Dedifferentiated amniotic fluid mesenchymal stem cell (primary cell): ENCODE measurements around the gene LBH.
A peak's percentile ranks its signal among the peaks of the same experiment; 100 is the strongest.

Experiments used
- DNase-seq: peaks from one replicate; pipeline ENCODE4 v3.0.0-alpha.2; 2016; ENCODE audit errors: extremely low spot score

Gene LBH

DNA sequence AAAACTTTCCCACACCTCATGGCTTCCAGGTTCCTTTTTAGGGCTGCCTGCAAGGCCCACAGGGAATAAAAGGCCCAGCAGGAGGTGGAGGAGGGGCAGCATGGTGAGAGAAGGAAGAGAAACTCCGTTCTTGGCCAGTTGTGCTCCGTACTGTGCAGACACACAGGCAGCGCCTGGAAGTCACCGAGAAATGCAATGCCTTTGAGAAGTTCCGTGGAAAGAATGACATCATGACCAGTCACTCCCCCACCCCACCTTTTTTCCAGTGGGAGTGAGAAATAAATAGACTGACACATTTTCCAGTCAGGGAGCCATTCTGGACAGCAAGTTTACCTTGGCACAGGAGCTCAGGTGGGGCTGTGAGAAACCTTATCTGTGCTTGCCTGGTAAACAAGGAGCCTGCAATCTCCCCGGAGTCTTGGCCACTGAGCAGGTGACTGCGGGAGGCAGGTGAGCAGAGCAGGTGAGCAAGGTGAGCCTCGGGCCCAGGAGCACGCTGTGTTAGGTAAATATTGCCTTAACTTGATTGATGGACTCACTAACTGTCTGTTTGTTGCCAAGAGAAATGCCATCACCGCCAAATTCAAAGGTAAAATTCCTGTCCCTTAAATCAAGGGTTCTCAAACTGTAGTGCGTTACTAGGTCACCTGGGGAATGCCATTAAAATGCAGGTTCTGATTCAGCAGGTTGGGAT lies 13.5 kb upstream of the LBH start:
- no peak for DNase-seq

DNA sequence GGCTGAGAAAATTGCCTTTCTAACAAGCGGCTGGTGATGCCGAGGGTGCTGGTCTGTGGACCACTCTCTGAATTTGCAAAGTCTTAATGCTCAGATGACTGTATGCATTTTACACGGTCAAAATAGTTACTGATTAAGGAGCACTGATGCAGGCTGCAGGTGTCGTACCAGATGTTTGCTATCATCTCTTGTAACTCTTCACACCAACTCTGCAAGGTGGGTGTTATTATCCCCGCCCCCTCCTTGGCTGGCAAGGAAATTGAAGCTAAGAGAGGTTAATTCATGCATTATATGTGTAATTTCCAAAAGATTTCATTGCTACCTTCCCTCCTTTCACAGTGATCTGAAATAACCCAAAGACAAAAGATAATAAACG lies 13.0 kb upstream of the LBH start:
- DNase-seq = no peak

DNA sequence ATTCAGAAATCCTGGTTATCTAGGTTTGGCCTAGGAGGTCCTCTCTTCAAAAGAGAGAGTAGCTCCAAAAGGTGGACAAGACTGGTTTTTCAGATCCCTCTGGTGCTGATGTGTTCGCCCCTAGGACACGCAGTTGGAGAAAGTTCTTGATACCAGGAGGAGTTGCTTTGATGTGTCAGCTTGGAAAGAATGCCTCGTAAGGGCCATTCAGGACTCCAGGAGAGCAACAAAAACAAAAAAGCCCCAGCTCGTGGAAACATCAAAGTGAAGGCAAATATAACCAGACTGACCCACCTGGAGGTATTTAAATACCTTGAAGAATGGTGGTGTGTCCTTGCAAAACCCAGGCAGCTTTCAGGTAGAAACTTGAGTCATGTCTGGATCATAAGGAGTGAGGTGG lies 12.5 kb upstream of the LBH start:
- DNase-seq = no peak

DNA sequence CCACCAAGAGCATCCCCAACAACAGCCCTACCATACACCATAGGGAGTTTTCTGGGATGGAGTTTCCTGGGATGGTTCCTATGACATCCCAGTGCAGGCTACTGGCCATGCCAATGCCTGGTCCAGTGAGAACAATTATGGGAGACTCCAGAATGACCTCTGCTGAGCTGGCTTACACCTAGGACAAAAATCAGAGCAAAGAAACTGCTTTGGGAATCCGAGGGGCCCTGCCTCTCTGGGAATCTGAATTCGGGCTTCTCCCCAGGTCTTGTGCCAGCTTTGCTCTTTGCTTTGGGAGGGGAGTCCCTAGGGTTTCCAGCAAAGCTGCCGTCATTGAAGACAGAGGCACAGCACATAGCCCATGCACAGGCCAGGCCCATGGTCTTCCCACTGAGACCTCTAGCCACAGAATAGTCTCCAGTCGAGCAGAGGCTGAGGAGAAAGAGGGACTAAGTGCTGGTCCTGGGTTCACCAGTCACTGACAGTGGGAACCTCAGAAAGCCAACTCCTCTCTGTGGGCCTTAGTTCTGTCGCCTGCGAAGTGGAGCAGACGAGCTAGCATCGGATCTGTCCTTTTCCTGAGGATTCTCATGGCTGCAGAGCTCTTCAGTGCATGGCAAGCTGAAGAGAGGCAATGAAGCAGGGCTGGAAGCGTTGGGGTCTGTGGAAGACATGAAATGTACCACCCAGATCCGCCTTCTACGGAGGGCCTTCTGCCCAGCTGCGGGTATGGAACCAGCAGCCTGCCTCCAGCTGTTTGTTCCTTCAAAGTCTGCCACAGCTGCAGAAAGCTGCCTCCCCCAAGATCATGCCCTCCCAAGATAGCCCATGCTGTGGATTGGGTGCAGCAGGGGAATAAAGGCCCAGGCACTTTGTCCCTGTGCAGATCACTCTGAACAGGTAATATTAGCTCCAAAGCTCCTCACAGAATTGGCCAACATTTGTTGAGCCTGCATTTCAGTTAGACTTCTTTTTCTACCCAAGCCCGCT lies 11.2 kb upstream of the LBH start:
- no peak for DNase-seq

DNA sequence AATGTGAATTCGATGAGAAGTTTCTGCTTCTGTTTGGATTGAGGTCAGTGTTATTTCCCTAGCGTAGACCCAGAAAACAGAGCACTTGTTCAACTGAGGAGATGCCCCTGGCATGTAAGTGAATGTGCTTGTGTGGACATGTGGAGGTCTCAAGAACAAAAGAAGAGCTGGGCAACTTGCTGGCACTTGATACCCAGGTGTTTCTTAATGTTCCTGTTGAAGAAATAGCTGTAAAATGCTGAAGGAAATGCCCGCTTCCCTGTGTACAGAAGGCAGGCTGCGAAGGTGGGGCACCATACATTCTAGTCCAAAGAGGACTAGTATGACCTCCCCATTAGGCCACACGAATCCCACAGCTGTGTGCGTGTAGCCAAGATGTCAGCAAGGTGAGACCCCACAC lies 9.8 kb upstream of the LBH start:
- no peak for DNase-seq

DNA sequence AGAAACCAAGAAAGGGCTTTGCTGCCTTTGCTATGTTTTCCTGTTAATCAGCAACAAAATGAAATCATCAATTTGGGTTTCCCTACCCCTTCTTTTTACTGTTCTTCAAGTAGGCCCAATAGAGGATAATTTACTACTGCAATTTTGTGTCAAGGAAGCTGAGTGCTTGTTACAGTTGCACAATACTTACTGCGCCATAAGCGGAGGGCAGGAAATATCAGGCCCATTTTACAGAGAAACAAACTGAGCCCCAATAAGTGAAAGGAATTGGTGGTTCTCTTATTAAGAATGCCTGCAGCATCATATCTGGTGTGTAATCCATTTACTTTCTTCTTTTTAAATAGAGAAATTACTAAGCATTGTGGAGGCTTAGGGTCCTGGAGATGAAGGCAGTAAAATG lies 9.3 kb upstream of the LBH start:
- no peak for DNase-seq

DNA sequence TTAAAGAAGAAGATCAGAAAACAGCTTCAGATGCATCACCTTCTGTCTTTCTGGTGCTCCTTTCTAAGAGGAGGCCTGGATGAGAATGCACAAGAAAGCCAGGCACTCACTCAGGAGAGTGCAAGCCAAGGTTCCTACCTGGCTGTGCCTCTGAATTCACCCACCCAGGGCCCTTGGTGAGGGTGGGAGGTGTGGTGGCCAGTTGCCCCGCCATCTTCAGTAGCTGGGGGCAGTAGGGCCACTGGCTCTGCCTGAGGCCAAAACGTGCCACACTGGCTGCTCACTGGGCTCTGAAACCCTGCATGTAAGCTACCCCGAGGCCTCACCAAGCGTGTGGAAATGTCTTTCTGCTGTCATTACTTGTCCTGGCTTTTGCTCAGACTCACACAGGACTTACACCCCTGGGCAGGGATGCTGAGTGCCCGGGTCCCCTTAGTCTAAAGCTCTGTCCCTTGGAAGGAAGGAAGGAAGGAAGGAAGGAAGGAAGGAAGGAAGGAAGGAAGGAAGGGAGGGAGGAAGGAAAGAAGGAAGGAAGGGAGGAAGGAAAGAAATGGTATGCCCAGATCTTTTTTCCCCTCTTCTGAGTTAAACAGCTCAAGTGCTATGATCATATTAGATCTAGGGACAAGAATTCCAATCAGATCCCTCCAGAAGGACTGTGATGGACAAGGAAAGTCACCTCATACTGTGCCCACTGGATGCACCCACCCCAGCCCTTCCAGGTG lies 8.5 kb upstream of the LBH start:
- DNase-seq = no peak

DNA sequence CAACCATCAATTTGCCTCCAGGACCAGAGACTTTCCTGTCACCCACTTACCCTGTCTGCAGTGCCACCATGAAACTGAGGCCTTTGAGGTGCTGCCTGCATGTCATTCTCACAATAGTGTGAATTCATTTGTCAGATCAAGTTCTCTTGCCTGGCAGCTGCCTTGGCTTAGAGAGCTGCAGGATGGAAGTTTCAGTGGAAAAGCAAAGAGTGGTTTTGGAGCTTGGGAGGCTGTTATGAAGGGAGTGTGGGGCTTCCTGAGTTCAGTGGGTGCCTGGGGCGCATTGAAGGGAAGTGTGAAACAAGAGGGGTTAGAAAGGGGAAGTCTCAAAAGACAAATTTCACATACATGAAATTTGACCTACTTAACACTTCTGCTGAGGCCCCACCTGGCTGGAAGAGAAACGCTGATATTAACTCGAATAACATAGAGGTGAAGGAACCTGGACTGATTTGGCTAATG lies 7.9 kb upstream of the LBH start:
- DNase-seq = no peak

DNA sequence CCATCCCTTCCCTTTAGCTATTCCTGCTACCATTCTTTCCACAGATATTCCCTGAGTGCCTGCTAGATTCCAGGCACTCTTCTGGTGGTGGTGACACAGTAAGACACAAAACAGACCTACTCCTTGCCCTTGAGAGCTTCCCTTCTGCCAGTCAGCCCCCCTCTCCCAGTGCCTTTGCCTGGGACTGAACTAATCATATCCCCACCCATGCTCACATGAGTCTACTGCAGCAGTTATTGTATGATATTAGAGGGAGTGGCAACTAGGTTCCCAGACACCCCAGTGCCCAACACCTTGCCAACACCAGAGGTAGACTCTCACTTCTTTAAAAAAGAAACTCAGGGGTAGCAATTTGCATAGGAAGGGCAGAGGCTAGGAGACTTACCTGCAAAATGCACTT lies 7.2 kb upstream of the LBH start:
- DNase-seq = no peak

DNA sequence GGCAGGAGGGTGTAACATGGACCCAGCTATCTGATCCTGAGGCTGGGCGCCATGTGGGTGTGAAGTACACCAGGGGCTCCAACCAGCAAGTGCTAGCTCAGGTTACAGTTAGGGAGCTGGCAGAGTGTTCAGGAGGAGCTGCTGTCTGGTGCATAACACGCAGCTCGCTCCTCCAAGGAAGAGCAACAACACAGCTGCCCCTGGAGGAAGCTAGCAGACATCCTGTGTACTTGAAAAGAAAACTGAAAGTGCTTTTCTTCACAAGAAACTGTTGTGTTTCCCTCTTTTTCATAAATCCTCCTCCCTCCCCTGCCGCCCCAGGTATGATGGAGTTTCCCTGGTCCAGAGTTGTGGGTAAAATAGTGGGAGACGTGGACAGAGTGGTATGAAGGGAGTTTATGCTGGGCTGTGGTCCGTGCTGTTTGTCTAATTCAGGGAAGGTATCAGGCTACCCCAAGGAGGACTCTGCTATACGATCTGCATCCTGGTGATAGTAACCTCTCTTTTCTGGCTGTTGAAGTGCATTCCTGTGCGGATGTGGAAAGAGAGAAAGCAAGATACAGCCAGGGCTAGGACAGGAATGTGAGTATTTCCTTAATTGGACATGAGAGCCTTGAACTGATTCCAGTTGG lies 6.1 kb upstream of the LBH start:
- peak; percentile 50 for DNase-seq

DNA sequence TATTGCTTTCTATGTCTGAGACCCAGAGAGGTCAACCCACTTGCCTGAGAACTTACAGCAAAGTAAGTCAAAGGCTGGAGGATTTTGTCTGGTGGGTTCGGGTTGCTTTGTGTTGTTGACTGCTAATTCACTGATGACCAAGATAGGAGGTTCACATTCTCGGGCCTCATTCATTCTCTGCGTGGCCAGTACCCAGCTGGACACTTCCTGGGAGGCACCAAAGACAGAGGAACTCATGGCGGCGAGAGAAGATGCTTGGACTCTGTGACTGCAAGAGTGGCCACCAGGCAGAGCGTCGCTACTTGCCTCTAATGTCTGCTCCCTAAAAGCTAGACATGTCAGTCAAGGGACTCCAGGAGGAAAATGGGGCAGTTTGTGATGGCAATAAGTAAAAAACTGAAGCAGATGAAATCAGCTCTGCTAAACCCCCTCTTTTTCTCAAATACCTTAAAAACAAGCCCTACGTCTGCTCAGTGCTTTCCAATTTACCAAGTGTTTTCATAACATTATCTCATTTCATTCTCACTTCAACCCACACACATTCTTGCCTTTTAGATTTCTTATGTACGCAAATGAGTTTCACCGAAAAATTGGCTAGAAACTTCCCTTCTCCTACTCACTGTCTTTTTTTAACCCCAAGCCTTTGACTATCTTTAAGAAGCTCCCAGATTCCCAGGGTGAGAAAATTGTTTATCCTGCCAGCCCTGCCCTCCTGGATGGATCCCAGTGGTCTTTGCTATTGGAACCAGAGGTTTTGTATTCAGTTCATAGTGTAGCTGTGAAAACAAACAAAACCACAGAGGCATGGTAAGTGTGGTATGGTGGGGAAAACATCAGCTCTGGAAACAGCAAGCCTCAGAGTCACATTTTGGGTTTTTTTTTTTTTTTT lies 4.9 kb upstream of the LBH start:
- DNase-seq = no peak

DNA sequence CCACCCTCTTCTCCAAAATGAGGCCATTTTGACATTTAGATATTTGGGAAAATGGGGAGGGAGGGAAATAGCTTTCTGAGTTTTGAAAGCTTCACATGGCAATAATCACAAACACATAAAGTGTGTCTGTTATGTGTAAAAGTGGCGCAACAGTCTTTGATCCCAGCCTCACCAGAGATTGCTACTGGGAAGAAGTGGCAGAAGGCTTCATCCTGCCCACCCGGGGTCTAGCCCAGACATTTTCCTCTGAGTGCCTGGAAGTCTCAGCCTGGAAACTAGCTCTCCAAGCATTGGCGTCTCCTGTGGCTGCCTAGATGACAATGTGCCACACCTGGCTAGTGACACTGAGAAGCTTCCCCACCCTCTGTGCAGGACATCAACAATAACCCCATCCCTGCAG lies 1.7 kb upstream of the LBH start:
- no peak for DNase-seq

DNA sequence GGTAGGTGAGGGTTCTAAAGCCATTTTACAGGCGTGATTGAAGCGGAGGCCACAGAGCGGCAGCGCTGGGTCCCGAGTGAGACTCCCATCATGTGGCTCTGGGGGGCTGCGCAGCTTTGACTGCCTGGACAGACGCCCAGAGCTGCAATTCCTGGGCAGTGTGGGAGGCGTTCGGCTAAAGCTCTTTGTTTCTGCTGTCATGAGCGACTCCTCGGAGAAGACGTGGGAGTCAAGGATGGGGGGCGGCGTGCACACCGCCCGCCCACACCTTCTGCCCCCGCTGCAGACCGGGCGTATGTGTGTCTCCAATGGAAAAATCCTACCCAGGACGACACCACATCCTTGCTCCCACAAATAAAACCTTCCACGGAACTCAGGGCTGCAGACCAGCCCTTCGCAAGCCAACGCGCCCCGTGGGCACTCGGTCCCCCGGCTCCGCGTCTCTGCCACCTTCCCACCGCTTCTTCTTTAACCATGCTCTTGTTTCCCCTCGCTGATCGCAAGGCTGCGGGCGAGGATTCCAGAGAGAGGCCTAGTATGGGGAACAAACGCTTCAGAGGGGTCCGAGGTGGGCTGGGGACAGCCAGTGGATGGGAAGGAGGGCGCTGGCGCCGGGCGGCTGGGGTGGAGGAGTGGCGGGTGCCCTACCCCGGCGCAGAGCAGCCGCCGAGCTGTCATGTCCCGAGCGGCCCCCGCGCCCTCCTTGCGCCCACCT lies 680 bp upstream of the LBH start:
- no peak for DNase-seq

DNA sequence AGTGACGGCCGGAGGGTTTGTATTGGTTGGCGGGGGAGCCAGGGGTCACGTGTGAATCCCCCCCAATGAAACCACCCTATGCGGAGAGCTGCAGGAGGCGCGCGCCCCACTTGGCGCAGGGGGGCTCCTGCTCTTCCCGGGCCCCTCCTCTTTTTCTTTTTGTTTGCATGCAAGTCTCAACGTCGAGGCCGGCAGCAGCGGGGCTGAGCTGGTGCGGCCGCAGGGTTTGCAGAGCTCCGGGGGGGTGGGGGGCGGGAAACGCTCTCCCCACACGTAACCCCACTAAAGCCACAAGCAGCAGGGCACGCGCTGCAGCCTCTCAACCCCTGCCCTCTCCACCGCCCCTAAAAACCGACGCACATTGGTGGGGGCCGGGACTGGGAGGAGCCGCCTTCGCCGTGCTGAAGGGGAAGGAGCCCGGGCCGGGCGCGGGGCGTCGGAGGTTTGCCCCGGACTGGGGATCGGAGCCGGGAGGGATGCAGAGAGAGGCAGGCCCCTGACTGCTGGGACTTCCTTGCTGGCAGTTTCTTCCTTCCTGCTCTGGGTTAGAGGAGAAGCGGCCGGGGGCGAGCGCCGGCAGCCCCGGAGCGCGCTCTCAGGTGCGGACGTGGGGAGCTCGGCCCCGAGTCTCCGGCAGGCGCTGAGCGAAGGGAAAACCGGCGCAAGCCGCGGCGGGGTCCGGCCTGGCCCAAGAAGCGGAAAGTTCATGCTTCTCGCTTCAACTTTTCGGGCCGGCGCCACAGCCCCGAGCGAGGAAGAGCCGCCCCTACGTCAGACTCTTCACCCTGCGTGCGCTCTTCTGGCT lies 864 bp downstream of the LBH start:
- no peak for DNase-seq

DNA sequence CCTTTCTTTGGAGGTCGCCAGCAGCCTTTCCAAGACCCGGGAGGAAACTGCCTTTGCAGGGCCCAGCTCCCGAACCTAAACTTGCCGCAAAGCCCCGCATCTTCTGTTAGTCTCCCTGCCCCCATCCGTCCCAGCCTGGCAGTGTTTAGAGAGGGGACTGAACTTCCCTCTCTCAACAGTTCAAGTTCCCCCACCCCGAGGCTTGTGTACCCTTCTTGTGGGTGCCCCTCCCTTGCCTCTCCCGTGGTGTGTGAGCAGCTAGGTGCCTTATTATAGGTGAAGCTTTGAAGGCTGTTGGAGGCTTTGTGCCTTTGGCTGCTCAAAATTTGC lies 1.4 kb downstream of the LBH start:
- DNase-seq = no peak

DNA sequence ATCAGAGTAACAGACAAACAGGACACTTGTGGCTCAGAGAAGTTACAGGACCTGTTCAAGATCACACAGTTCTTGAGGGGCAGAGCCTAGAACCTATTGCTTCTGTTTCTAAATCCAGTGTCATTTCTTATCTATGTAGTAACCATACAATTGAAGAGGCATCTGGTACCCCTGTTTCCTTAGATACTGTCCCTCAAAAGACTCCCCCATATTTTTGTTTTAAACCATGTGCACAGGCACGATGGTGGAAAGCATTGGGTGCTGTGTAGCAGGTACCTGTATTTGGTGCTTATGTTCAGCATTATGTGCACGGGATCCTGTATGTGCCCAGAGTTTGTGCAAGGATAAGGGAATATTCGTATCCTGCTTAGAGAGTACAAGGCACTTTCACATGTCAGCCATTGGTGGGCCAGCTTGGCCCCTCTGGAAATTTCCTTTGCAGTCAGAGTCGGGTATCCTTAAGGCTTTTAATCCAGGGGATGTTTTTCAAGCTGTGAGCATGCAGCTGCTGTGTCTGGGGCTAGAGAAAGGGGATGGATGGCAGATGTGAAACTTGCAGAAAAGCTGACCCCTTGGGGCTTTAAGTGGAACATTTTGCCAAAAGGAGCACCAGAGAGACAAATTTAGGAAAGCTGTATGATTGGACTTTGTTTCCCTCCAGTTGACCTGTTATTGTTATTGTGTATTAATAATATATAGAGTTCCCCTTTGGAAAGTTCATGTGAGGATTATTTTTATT lies 2.1 kb downstream of the LBH start:
- DNase-seq = no peak

DNA sequence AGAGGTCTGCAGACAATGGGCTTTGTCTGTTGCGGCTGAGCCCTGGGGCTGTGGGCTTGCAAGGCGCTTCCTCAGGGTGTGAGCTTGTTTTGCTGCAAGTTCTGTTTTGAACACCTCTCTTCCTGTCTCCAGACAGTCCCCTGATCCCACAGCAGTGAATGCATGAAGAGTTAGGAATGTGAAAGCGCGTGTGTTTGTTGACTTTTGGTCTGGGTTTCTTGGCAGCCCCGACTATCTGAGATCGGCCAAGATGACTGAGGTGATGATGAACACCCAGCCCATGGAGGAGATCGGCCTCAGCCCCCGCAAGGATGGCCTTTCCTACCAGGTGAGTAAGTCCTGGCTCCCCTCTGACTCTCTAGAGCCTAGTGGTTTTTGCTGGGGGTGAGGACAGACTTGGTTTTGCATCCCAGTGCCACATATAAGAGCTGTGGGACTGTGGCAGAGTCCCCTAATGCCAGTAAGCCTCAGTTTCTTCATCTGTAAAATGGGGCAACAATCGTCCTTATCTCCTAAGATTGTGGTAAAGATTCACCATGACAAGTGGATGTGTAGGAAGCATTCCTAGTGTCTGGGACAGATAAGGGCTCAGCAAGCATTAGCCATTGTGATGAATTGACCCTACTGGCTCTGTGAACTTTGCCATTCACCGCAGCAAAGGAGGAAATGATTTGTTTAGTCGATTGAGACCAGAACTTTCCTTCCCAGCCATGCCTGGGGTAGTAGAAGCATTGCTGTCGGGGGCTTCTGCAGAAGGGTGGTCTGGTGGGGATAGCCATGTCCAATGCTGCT lies 3.0 kb downstream of the LBH start:
- peak; percentile 65 for DNase-seq

DNA sequence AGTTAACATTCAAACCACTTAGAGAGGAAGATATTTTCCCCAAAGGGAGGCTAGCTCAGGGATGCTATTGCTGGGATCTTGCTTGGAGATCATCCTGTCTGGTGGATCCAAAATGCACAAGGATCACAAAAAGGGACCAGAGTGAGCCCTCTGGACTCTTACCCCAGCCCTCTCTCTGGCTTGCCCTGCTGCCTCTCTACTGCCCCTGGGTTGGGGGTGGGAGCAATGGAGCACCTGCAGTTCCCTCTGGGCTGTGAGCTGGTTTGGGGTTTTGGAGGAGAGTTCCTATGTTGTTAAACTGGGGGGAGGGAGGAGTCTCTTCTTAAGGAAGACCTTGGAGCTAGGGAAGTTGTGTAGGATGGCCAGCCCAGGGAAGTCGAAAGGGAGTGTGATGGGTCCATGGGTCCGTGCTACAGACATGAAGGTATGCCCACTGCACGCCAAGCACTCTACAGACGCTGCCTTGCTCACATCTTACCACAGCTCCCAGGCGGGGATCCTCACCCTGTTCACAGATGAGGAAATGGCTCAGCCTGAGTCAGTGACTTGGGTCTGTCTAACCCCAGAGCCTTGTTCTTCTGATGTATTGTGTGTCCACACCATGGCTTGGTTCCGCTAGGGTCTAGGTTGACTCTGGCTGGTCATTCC lies 3.8 kb downstream of the LBH start:
- DNase-seq = no peak
